NCI-H2029 treated with DMSO at 0.1 percent for 48 hours (cell line): ENCODE data around the gene VPS4A.

Source experiments
- DNase-seq: peaks from one replicate; lab custom pipeline; 2025; lab: John Stamatoyannopoulos, UW

VPS4A gene

GRCh38 chr16:69366431-69366830 is 55.3 kb downstream of the VPS4A start:
- DNase-seq: no peak

GRCh38 chr16:69367980-69368379 is 56.8 kb downstream of the VPS4A start:
- DNase-seq: no peak

- no peak for DNase-seq
Measured at GRCh38 chr16:69368866-69369265, 57.7 kb downstream of the VPS4A start.

GRCh38 chr16:69371564-69371963 is 60.4 kb downstream of the VPS4A start:
- no peak for DNase-seq

- DNase-seq: no peak
Measured at GRCh38 chr16:69373019-69373418, 61.9 kb downstream of the VPS4A start.
